MM.1S (cell line): ENCODE results near the gene PSTK.

Experiments
- CTCF ChIP-seq: fragments of 300-600 bp; sonication (generic); IDR thresholded peaks from 2 replicates; pipeline ENCODE4 v1.5.1; 2016; ENCODE audit warnings: antibody characterized with exemption, low read length, mixed read lengths
- EZH2 ChIP-seq: fragments of 300-600 bp; sonication (generic); optimal IDR thresholded peaks from 2 replicates; pipeline ENCODE3; 2017; ENCODE audit warnings: low read depth, mild to moderate bottlenecking, antibody characterized with exemption, low read length, mixed read lengths

GRCh38 chr10:123013456-123014419 lies 33.5 kb downstream of the PSTK start:
- no peak for TF ChIP-seq CTCF
- TF ChIP-seq EZH2: no peak
